WTC11 (cell line): Measurements from ENCODE around the gene TMEM127. TPM values are rescaled to one million over a fixed set of nuclear protein-coding genes. Genes with fewer than 3 reads are reported as not detected.

ENCODE experiments used
- ATAC-seq: fragments of 200-7000 bp; cut with Tn5 transposase; 2 replicates; pipeline ENCODE4 v1.10.0; 2021; ENCODE audit warnings: mild to moderate bottlenecking, moderate library complexity
- CTCF ChIA-PET: fragments of 300-600 bp; sonication (Branson Sonifier 250); formaldehyde crosslinking; loops from one replicate; lab custom pipeline; 2021; ENCODE audit warnings: antibody characterized with exemption; lab: Charles Lee
- POLR2A ChIA-PET: fragments of 350-600 bp; sonication (Branson Sonifier 250); formaldehyde crosslinking; loops from one replicate; lab custom pipeline; 2021; ENCODE audit warnings: antibody characterized with exemption; lab: Charles Lee
- DNase-seq: peaks from one replicate; pipeline ENCODE4 v3.0.0; 2021; ENCODE audit warnings: low spot score
- H3K27ac Mint-ChIP-seq: 2 replicates; pipeline ENCODE4 v1.8.0; 2021; ENCODE audit warnings: mixed read lengths
- H3K27me3 Mint-ChIP-seq: 2 replicates; pipeline ENCODE4 v1.8.0; 2021; ENCODE audit warnings: low read depth, mild to moderate bottlenecking, moderate library complexity, mixed read lengths
- H3K36me3 Mint-ChIP-seq: 2 replicates; pipeline ENCODE4 v1.8.0; 2021; ENCODE audit warnings: mixed read lengths
- H3K4me1 Mint-ChIP-seq: 2 replicates; pipeline ENCODE4 v1.8.0; 2022; ENCODE audit warnings: mixed read lengths
- H3K4me3 Mint-ChIP-seq: 2 replicates; pipeline ENCODE4 v1.8.0; 2021; ENCODE audit warnings: mild to moderate bottlenecking, moderate library complexity, mixed read lengths
- H3K9me3 Mint-ChIP-seq: 2 replicates; pipeline ENCODE4 v1.8.0; 2021; ENCODE audit warnings: mixed read lengths
- CBFB ChIP-seq: sonication (generic); formaldehyde crosslinking; IDR thresholded peaks from 2 replicates; pipeline ENCODE4 v1.8.1; 2022; ENCODE audit warnings: mild to moderate bottlenecking, low read depth, missing genetic modification reagents
- CDX4 ChIP-seq: fragments of 250-450 bp; sonication (Bioruptor Pico); IDR thresholded peaks from 2 replicates; pipeline ENCODE4 v1.9.0; 2021; ENCODE audit warnings: moderate library complexity, mild to moderate bottlenecking, inconsistent platforms, borderline replicate concordance
- CREM ChIP-seq: sonication (generic); formaldehyde crosslinking; IDR thresholded peaks from 2 replicates; pipeline ENCODE4 v1.8.1; 2022; ENCODE audit warnings: mild to moderate bottlenecking, missing genetic modification reagents, moderate library complexity
- E2F4 ChIP-seq: sonication (generic); formaldehyde crosslinking; IDR thresholded peaks from 2 replicates; pipeline ENCODE4 v1.8.1; 2022; ENCODE audit warnings: low read depth, mild to moderate bottlenecking, moderate library complexity, missing genetic modification reagents, borderline replicate concordance
- EMX1 ChIP-seq: fragments of 250-450 bp; sonication (Bioruptor Pico); IDR thresholded peaks from 2 replicates; pipeline ENCODE4 v1.8.0; 2021; ENCODE audit warnings: mild to moderate bottlenecking
- GABPB1 ChIP-seq: sonication (generic); formaldehyde crosslinking; IDR thresholded peaks from 2 replicates; pipeline ENCODE4 v1.8.1; 2023; ENCODE audit warnings: mild to moderate bottlenecking, missing genetic modification reagents
- HMGXB4 ChIP-seq: sonication (generic); formaldehyde crosslinking; IDR thresholded peaks from 2 replicates; pipeline ENCODE4 v1.8.1; 2023; ENCODE audit warnings: mild to moderate bottlenecking, moderate library complexity, missing genetic modification reagents
- MXD4 ChIP-seq: fragments of 250-450 bp; sonication (Bioruptor Pico); IDR thresholded peaks from 2 replicates; pipeline ENCODE4 v1.8.0; 2021; ENCODE audit warnings: mild to moderate bottlenecking, moderate library complexity, borderline replicate concordance
- NR2C2 ChIP-seq: sonication (generic); formaldehyde crosslinking; IDR thresholded peaks from 2 replicates; pipeline ENCODE4 v1.8.0; 2022; ENCODE audit warnings: mild to moderate bottlenecking, missing genetic modification reagents
- NR3C1 ChIP-seq: sonication (generic); formaldehyde crosslinking; conservative IDR thresholded peaks from 2 replicates; pipeline ENCODE4 v1.8.1; 2023; ENCODE audit warnings: low read depth, mild to moderate bottlenecking, missing genetic modification reagents
- PRDM15 ChIP-seq: sonication (generic); formaldehyde crosslinking; IDR thresholded peaks from 2 replicates; pipeline ENCODE4 v1.8.0; 2022; ENCODE audit warnings: missing genetic modification reagents
- RELA ChIP-seq: sonication (generic); formaldehyde crosslinking; IDR thresholded peaks from 2 replicates; pipeline ENCODE4 v1.8.1; 2022; ENCODE audit warnings: missing genetic modification reagents, mild to moderate bottlenecking, borderline replicate concordance
- STAT6 ChIP-seq: sonication (generic); formaldehyde crosslinking; conservative IDR thresholded peaks from 2 replicates; pipeline ENCODE4 v1.8.1; 2023; ENCODE audit warnings: mild to moderate bottlenecking, low read depth, missing genetic modification reagents, moderate library complexity
- TEAD1 ChIP-seq: sonication (generic); formaldehyde crosslinking; IDR thresholded peaks from 2 replicates; pipeline ENCODE4 v1.8.0; 2022; ENCODE audit warnings: mild to moderate bottlenecking, missing genetic modification reagents
- TEAD4 ChIP-seq: sonication (generic); formaldehyde crosslinking; IDR thresholded peaks from 2 replicates; pipeline ENCODE4 v1.8.0; 2022; ENCODE audit warnings: mild to moderate bottlenecking, missing genetic modification reagents
- ZMAT4 ChIP-seq: fragments of 250-450 bp; sonication (Bioruptor Pico); IDR thresholded peaks from 2 replicates; pipeline ENCODE4 v1.9.0; 2021; ENCODE audit warnings: mild to moderate bottlenecking
- ZNF138 ChIP-seq: sonication (generic); formaldehyde crosslinking; conservative IDR thresholded peaks from 2 replicates; pipeline ENCODE4 v1.8.1; 2022; ENCODE audit warnings: mild to moderate bottlenecking, moderate library complexity, missing genetic modification reagents
- ZNF425 ChIP-seq: fragments of 250-450 bp; sonication (Bioruptor Pico); conservative IDR thresholded peaks from 2 replicates; pipeline ENCODE4 v1.9.0; 2021; ENCODE audit warnings: mild to moderate bottlenecking
- ZNF532 ChIP-seq: fragments of 250-450 bp; sonication (Bioruptor Pico); IDR thresholded peaks from 2 replicates; pipeline ENCODE4 v1.9.0; 2021; ENCODE audit warnings: mild to moderate bottlenecking, borderline replicate concordance
- total RNA-seq: library from RNA; stranded (reverse); gene quantifications from 3 replicates; pipeline ENCODE4 v1.2.3, GENCODE V29; 2021

Gene TMEM127
- total RNA-seq, 1 experiment from 2014 or later, result 22.9 TPM

- POLR2A ChIA-PET, result no interaction called here
- TF ChIP-seq ZNF138 (CRISPR knock-in tag) (no peak), CBFB (no peak), CREM (CRISPR knock-in tag) (no peak), E2F4 (CRISPR knock-in tag) (no peak), EMX1 (CRISPR knock-in tag) (no peak), TEAD4 (CRISPR knock-in tag) (no peak), ZNF425 (CRISPR knock-in tag) (no peak), PRDM15 (CRISPR knock-in tag) (no peak), RELA (CRISPR knock-in tag) (no peak), HMGXB4 (CRISPR knock-in tag) (no peak), TEAD1 (no peak), CDX4 (no peak), STAT6 (CRISPR knock-in tag) (no peak), MXD4 (CRISPR knock-in tag) (no peak), ZMAT4 (CRISPR knock-in tag) (no peak), GABPB1 (no peak), ZNF532 (CRISPR knock-in tag) (no peak), NR3C1 (no peak), NR2C2 (CRISPR knock-in tag) (no peak)
- TF ChIP-seq, all 79 proteins: peak for 0
- ATAC-seq (no peak), DNase-seq (no peak)
- Mint-ChIP-seq H3K36me3 (peaks cover 18% of the 10 kb centered on the region), H3K27ac (no peak overlapping the region), H3K4me3 (no peak overlapping the region), H3K27me3 (no peaks in the 10 kb centered on the region), H3K9me3 (no peaks in the 10 kb centered on the region), H3K4me1 (peaks cover 41% of the 10 kb centered on the region)
- CTCF ChIA-PET, result interaction anchor here (1.0 kb wide), 1 partner anchor 25 kb away, joined by 4 read pairs; no protein-coding TSS in a partner anchor
Observed at GRCh38 chr2:96198921-96199320, 66.9 kb downstream of the TMEM127 start.
